GM04503 (cell line): ENCODE data around the gene MBD4.
"Not testable (repeated sequence)": the region's sequence is repeated elsewhere in the genome, so short reads cannot be mapped to it uniquely, and the experiment has no call there.

Experiments
- DNase-seq: peaks from one replicate; pipeline ENCODE4 v3.0.0-alpha.2; 2012; ENCODE audit warnings: low read depth

Gene MBD4

GRCh38 chr3:129439817-129440617 is at the start of gene MBD4, which contains the start of gene IFT122:
Gene MBD4, minus strand, starts transcription at chr3:129439948. Its CDS starts 115 bp downstream, at chr3:129439833.
Gene IFT122, plus strand, starts transcription at chr3:129440224. Its CDS starts 107 bp downstream, at chr3:129440331.
- DNase-seq: peak; percentile 98

- not testable (repeated sequence) for DNase-seq
Measured at GRCh38 chr3:129489258-129489657, 49.5 kb upstream of the MBD4 start.

- DNase-seq: not testable (repeated sequence)
Measured at GRCh38 chr3:129487868-129488335, 48.2 kb upstream of the MBD4 start.

GRCh38 chr3:129487183-129487867 is 47.6 kb upstream of the MBD4 start:
- DNase-seq: no peak

GRCh38 chr3:129486664-129487035 is 46.9 kb upstream of the MBD4 start:
- DNase-seq: no peak

GRCh38 chr3:129485721-129486663 is 46.2 kb upstream of the MBD4 start:
- peak; percentile 99 for DNase-seq

GRCh38 chr3:129485146-129485545 is 45.4 kb upstream of the MBD4 start:
- not testable (repeated sequence) for DNase-seq

GRCh38 chr3:129483870-129484269 is 44.1 kb upstream of the MBD4 start:
- DNase-seq: no peak

- DNase-seq: no peak
Measured at GRCh38 chr3:129482721-129483120, 43.0 kb upstream of the MBD4 start.

GRCh38 chr3:129481766-129482332 is 42.1 kb upstream of the MBD4 start:
- DNase-seq: peak; percentile 36

- not testable (repeated sequence) for DNase-seq
Measured at GRCh38 chr3:129481225-129481765, 41.5 kb upstream of the MBD4 start.

GRCh38 chr3:129476586-129476985 is 36.8 kb upstream of the MBD4 start:
- no peak for DNase-seq

GRCh38 chr3:129475863-129476262 is 36.1 kb upstream of the MBD4 start:
- DNase-seq: no peak

GRCh38 chr3:129474984-129475804 is 35.4 kb upstream of the MBD4 start:
- DNase-seq: no peak

- DNase-seq: no peak
Measured at GRCh38 chr3:129473769-129474152, 34.0 kb upstream of the MBD4 start.

GRCh38 chr3:129473067-129473768 is 33.5 kb upstream of the MBD4 start:
- no peak for DNase-seq

- no peak for DNase-seq
Measured at GRCh38 chr3:129470861-129471260, 31.1 kb upstream of the MBD4 start.

GRCh38 chr3:129469026-129469425 is 29.3 kb upstream of the MBD4 start:
- DNase-seq: no peak

- no peak for DNase-seq
Measured at GRCh38 chr3:129467932-129468331, 28.2 kb upstream of the MBD4 start.

GRCh38 chr3:129463716-129464115 is 24.0 kb upstream of the MBD4 start:
- no peak for DNase-seq
